DOHH2 (cell line): ENCODE results near the gene FRYL.

ENCODE experiments used
- CTCF ChIP-seq: fragments of 200-600 bp; sonication (generic); IDR thresholded peaks from one replicate; pipeline ENCODE4 v1.5.1; 2014; ENCODE audit warnings: antibody characterized with exemption, mild to moderate bottlenecking, low read depth, low read length; ENCODE audit not compliant: poor library complexity, severe bottlenecking
- EZH2phosphoT487 ChIP-seq: fragments of 200-600 bp; sonication (generic); IDR thresholded peaks from 2 replicates; pipeline ENCODE4 v1.6.1; 2017; ENCODE audit warnings: borderline replicate concordance, mild to moderate bottlenecking, antibody characterized with exemption, low read length, moderate library complexity, mixed read lengths

- TF ChIP-seq CTCF (no peak), EZH2phosphoT487 (no peak)
These were observed 317.7 kb downstream of the FRYL start for GRCh38 chr4:48462363-48462762.
